Heart left ventricle (tissue), 13 donors: ENCODE data around the gene LTB4R.
A peak's percentile ranks its signal among the peaks of the same experiment; 100 is the strongest.
"Not testable (repeated sequence)": the region's sequence is repeated elsewhere in the genome, so short reads cannot be mapped to it uniquely, and the experiment has no call there.

Experiments used
- POLR2A ChIP-seq, 2 donors: fragments of 450-650 bp; IDR thresholded peaks; one replicate each; pipeline ENCODE4 v1.6.1; 2017; ENCODE audit warnings: antibody characterized with exemption in 2 of 2, mild to moderate bottlenecking in 2 of 2, moderate library complexity in 2 of 2
- TF ChIP-seq, protein P1 (sequence below), 12 donors: fragments of 200-600 bp; sonication (generic) in 4 of 12; IDR thresholded peaks; one replicate each; pipeline versions ENCODE4 v1.5.0 to v1.8.0; 2018 to 2022; ENCODE audit warnings: antibody characterized with exemption in 12 of 12, mild to moderate bottlenecking in 5 of 12
- donor health status: ischemic (EF 13 %, LVEDD 7.1; RV severe dilation, severe dysfunction).
- donor health status: DM: no; HTN: yes; CAD: no.
- donor health status: DM: no; HTN: no; CAD: no.
- donor health status: ischemic (EF 25% LVEDD 6.9; RV normal size, moderate dysfunction).
- donor health status: ischemic (EF 25% LVEDD 5.7; RV mildly dilated, moderate dysfunction).
- donor health status: ischemic (EF 35%, LVEDD 5.7; RV mildly dilated, moderate dysfunction).
- donor health status: nonischemic (EF 11% LVEDD 7.7; RV severe dilation, severe dysfunction).
- donor health status: DM: yes; HTN: yes; CAD: no.
- donor health status: PGD.
- donor health status: ischemic (EF 29% LVEDD 5.4; RV normal size, mild dysfunction).
- donor health status: nonischemic (EF 23%, LVEDD 6.1; RV moderate dilation, normal function).

DNA sequence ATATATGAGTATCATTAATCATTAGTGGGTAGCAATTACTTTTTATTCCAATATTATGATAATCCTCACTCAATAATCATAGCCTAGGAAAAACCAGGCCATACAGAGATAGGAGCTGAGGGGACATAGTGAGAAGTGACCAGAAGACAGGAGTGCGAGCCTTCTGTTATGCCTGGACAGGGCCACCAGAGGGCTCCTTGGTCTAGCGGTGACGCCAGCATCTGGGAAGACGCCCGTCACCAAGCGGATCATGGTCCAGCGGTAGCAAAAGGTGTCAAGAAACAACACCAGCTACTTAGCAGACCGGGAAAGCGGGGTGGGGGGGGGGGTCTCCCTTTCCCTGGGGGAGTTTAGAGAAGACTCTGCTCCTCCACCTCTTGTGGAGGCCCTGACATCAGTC is 16.6 kb downstream of the LTB4R start:
- TF ChIP-seq, protein P1, sequence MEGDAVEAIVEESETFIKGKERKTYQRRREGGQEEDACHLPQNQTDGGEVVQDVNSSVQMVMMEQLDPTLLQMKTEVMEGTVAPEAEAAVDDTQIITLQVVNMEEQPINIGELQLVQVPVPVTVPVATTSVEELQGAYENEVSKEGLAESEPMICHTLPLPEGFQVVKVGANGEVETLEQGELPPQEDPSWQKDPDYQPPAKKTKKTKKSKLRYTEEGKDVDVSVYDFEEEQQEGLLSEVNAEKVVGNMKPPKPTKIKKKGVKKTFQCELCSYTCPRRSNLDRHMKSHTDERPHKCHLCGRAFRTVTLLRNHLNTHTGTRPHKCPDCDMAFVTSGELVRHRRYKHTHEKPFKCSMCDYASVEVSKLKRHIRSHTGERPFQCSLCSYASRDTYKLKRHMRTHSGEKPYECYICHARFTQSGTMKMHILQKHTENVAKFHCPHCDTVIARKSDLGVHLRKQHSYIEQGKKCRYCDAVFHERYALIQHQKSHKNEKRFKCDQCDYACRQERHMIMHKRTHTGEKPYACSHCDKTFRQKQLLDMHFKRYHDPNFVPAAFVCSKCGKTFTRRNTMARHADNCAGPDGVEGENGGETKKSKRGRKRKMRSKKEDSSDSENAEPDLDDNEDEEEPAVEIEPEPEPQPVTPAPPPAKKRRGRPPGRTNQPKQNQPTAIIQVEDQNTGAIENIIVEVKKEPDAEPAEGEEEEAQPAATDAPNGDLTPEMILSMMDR (IDR thresholded peaks at IDR 0.05), result peak; percentile 40 to 73 (median 58)
- TF ChIP-seq POLR2A (IDR thresholded peaks at IDR 0.05), result not testable (repeated sequence)
